Astrocyte (in vitro differentiated cells and primary cell): ENCODE results near the gene B4GALT5. TPM values are rescaled to one million over a fixed set of nuclear protein-coding genes. Genes with fewer than 3 reads are reported as not detected.
"Not testable (repeated sequence)": the region's sequence is repeated elsewhere in the genome, so short reads cannot be mapped to it uniquely, and the experiment has no call there.

Experiments used
- DNase-seq: peaks from one replicate; pipeline ENCODE4 v3.0.0-alpha.2; 2010; ENCODE audit warnings: low read depth
- FAIRE-seq: peaks from 2 replicates; lab custom pipeline; 2011; peaks lifted over from hg19 to GRCh38; lab: Jason Lieb, UNC
- H2AFZ ChIP-seq: 2 replicates; pipeline ENCODE4 v1.6.0; 2012; ENCODE audit warnings: low read depth, low read length, inconsistent platforms
- H3K27ac ChIP-seq: 2 replicates; pipeline ENCODE4 v1.5.1; 2011; ENCODE audit warnings: low read depth, low read length, inconsistent platforms
- H3K27me3 ChIP-seq: 2 replicates; pipeline ENCODE4 v1.6.0; 2011; ENCODE audit warnings: low read length, inconsistent platforms; ENCODE audit not compliant: insufficient read depth
- H3K36me3 ChIP-seq: 2 replicates; pipeline ENCODE4 v1.5.1; 2011; ENCODE audit warnings: low read length, inconsistent platforms; ENCODE audit not compliant: insufficient read depth
- H3K4me1 ChIP-seq: 2 replicates; pipeline ENCODE4 v1.5.1; 2011; ENCODE audit warnings: low read length, inconsistent platforms; ENCODE audit not compliant: insufficient read depth
- H3K4me2 ChIP-seq: 2 replicates; pipeline ENCODE4 v1.6.0; 2012; ENCODE audit warnings: low read length, inconsistent platforms
- H3K4me3 ChIP-seq: 2 replicates; pipeline ENCODE4 v1.5.1; 2011; ENCODE audit warnings: low read depth, mild to moderate bottlenecking, low read length, inconsistent platforms; ENCODE audit not compliant: insufficient read depth
- H3K79me2 ChIP-seq: 2 replicates; pipeline ENCODE4 v1.6.0; 2012; ENCODE audit warnings: mild to moderate bottlenecking, low read length, inconsistent platforms; ENCODE audit not compliant: insufficient read depth
- H3K9ac ChIP-seq: 2 replicates; pipeline ENCODE4 v1.6.0; 2012; ENCODE audit warnings: mild to moderate bottlenecking, low read length, inconsistent platforms
- H3K9me3 ChIP-seq: 2 replicates; pipeline ENCODE4 v1.5.1; 2012; ENCODE audit warnings: low read depth, mild to moderate bottlenecking, low read length, inconsistent platforms; ENCODE audit not compliant: insufficient read depth
- H4K20me1 ChIP-seq: 2 replicates; pipeline ENCODE4 v1.6.0; 2012; ENCODE audit warnings: low read length, inconsistent platforms; ENCODE audit not compliant: insufficient read depth
- H3K27ac Mint-ChIP-seq: one replicate; pipeline ENCODE4 v1.8.0; 2021; ENCODE audit warnings: mild to moderate bottlenecking, mixed read lengths; ENCODE audit not compliant: unreplicated experiment
- H3K27me3 Mint-ChIP-seq: one replicate; pipeline ENCODE4 v1.8.0; 2021; ENCODE audit warnings: low read depth, mixed read lengths; ENCODE audit not compliant: unreplicated experiment
- H3K36me3 Mint-ChIP-seq: one replicate; pipeline ENCODE4 v1.8.0; 2021; ENCODE audit warnings: low read depth, mixed read lengths; ENCODE audit not compliant: unreplicated experiment
- H3K4me1 Mint-ChIP-seq: one replicate; pipeline ENCODE4 v1.8.0; 2021; ENCODE audit warnings: low read depth, mixed read lengths; ENCODE audit not compliant: unreplicated experiment
- H3K4me3 Mint-ChIP-seq: one replicate; pipeline ENCODE4 v1.8.0; 2021; ENCODE audit warnings: mild to moderate bottlenecking, moderate library complexity, mixed read lengths; ENCODE audit not compliant: unreplicated experiment
- H3K9me3 Mint-ChIP-seq: one replicate; pipeline ENCODE4 v1.8.0; 2021; ENCODE audit warnings: mild to moderate bottlenecking, mixed read lengths; ENCODE audit not compliant: unreplicated experiment
- EZH2 ChIP-seq: IDR thresholded peaks from 2 replicates; pipeline ENCODE4 v1.6.1; 2012; ENCODE audit warnings: mild to moderate bottlenecking, low read length, inconsistent platforms; ENCODE audit not compliant: insufficient read depth
- total RNA-seq: library from RNA; stranded (reverse); gene quantifications from 2 replicates; pipeline ENCODE4 v1.2.1, GENCODE V29; 2021
- TF ChIP-seq, protein P1 (sequence below): IDR thresholded peaks from 2 replicates; pipeline ENCODE4 v1.5.1; 2011; ENCODE audit warnings: low read depth, mild to moderate bottlenecking, inconsistent platforms, low read length, moderate library complexity; ENCODE audit not compliant: insufficient read depth

Gene B4GALT5
- total RNA-seq, 1 donor from 2014 or later: 41.9 TPM

DNA sequence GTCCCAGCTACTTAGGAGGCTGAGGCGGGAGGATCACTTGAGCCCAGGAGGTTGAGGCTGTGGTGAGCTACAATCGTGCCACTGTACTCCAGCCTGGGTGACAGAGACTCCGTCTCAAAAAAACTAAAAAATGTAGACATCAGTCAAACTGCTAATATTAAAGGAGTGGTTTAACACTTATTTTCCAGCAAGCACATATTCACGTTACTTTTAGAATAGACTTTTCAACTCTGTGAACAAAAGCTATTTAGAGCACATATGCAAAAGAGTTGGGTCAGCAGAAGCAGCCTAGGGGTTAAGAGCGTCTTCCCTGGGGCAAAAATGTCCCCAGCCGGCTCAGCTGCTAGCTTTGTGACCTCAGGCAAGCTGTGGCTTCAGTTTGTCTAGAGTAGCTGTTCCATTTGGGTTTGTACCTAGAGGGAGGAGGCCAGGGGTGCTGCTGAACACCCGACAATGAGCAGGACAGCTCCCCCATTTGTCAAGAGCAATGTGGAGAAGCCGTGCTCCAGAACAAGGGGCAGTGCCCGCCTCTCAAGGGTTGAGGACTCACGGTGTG, 83.2 kb downstream of the B4GALT5 start:
- Mint-ChIP-seq H3K36me3 (peaks cover 9% of the 10 kb centered on the region), H3K27ac (no peak overlapping the region), H3K4me3 (no peak overlapping the region), H3K4me1 (peaks cover 11% of the 10 kb centered on the region), H3K9me3 (peaks cover 3% of the 10 kb centered on the region), H3K27me3 (no peaks in the 10 kb centered on the region)
- H3K27me3 ChIP-seq: no peaks in the 10 kb centered on the region
- DNase-seq (no peak), FAIRE-seq (no peak)
- no peaks in the 10 kb centered on the region for H3K9me3 ChIP-seq
- no peaks in the 10 kb centered on the region for H3K4me1 ChIP-seq
- H3K9ac ChIP-seq: no peak overlapping the region
- H3K4me3 ChIP-seq: no peak overlapping the region
- TF ChIP-seq, protein P1, sequence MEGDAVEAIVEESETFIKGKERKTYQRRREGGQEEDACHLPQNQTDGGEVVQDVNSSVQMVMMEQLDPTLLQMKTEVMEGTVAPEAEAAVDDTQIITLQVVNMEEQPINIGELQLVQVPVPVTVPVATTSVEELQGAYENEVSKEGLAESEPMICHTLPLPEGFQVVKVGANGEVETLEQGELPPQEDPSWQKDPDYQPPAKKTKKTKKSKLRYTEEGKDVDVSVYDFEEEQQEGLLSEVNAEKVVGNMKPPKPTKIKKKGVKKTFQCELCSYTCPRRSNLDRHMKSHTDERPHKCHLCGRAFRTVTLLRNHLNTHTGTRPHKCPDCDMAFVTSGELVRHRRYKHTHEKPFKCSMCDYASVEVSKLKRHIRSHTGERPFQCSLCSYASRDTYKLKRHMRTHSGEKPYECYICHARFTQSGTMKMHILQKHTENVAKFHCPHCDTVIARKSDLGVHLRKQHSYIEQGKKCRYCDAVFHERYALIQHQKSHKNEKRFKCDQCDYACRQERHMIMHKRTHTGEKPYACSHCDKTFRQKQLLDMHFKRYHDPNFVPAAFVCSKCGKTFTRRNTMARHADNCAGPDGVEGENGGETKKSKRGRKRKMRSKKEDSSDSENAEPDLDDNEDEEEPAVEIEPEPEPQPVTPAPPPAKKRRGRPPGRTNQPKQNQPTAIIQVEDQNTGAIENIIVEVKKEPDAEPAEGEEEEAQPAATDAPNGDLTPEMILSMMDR: no peak
- TF ChIP-seq EZH2: no peak
- H3K4me2 ChIP-seq: no peak overlapping the region
- H4K20me1 ChIP-seq: no peaks in the 10 kb centered on the region
- no peak overlapping the region for H2AFZ ChIP-seq
- H3K36me3 ChIP-seq: peaks cover 3% of the 10 kb centered on the region
- no peaks in the 10 kb centered on the region for H3K79me2 ChIP-seq
- no peak overlapping the region for H3K27ac ChIP-seq

GRCh38 chr20:49629606-49630005, 84.1 kb downstream of the B4GALT5 start:
- H3K4me3 Mint-ChIP-seq: no peak overlapping the region
- FAIRE-seq: no peak
- H3K4me1 Mint-ChIP-seq: peaks cover 11% of the 10 kb centered on the region
- H3K36me3 Mint-ChIP-seq: peaks cover 9% of the 10 kb centered on the region
- Histone ChIP-seq H4K20me1 (no peaks in the 10 kb centered on the region), H3K27me3 (peaks cover under 1% of the 10 kb centered on the region), H3K9ac (no peak overlapping the region), H2AFZ (no peak overlapping the region), H3K4me2 (no peak overlapping the region), H3K4me3 (no peak overlapping the region), H3K9me3 (no peaks in the 10 kb centered on the region), H3K27ac (no peak overlapping the region), H3K36me3 (no peaks in the 10 kb centered on the region), H3K79me2 (no peaks in the 10 kb centered on the region), H3K4me1 (no peaks in the 10 kb centered on the region)
- H3K9me3 Mint-ChIP-seq: peaks cover 3% of the 10 kb centered on the region
- peaks cover under 1% of the 10 kb centered on the region for H3K27me3 Mint-ChIP-seq
- DNase-seq: no peak
- no peak overlapping the region for H3K27ac Mint-ChIP-seq
- TF ChIP-seq, protein P1: no peak
- no peak for TF ChIP-seq EZH2

DNA sequence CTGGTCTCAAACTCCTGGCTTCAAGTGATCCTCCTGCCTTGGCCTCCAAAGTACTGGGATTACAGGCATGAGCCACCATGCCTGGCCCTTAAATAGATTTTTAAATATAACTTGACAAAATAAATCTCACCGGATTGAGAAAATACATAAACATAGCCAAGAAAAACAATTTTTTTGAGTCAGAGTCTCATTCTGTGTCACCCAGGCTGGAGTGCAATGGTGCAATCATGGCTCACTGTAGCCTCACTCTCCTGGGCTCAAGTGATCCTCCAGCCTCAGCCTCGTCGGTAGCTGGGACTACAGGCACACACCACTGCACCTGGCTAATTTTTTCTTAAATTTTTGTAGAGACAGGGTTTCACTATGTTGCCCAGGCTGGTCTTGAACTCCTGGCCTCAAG, 85.4 kb downstream of the B4GALT5 start:
- H3K4me2 ChIP-seq, H3K4me3 Mint-ChIP-seq, H3K79me2 ChIP-seq, H3K9me3 ChIP-seq, H3K4me3 ChIP-seq, H3K27ac Mint-ChIP-seq, H2AFZ ChIP-seq, DNase-seq, H3K36me3 Mint-ChIP-seq, H3K27me3 ChIP-seq, FAIRE-seq, H3K9ac ChIP-seq, H3K27me3 Mint-ChIP-seq, H4K20me1 ChIP-seq, H3K27ac ChIP-seq, H3K4me1 ChIP-seq, H3K36me3 ChIP-seq, H3K9me3 Mint-ChIP-seq: not testable (repeated sequence)
- H3K4me1 Mint-ChIP-seq: peaks cover 11% of the 10 kb centered on the region
